HFFc6 (cell line): ENCODE results near the gene ARL4C. TPM values are rescaled to one million over a fixed set of nuclear protein-coding genes. Genes with fewer than 3 reads are reported as not detected.

Experiments used
- DNase-seq: peaks from one replicate; pipeline ENCODE4 v3.0.0-alpha.2; 2018
- H3K27ac Mint-ChIP-seq: 2 replicates; pipeline ENCODE4 v1.8.0; 2020; ENCODE audit warnings: mild to moderate bottlenecking, mixed read lengths
- H3K27me3 Mint-ChIP-seq: 2 replicates; pipeline ENCODE4 v1.8.0; 2021; ENCODE audit warnings: mild to moderate bottlenecking, moderate library complexity, mixed read lengths; ENCODE audit not compliant: insufficient read depth
- H3K36me3 Mint-ChIP-seq: 2 replicates; pipeline ENCODE4 v1.8.0; 2021; ENCODE audit warnings: low read depth, mixed read lengths
- H3K4me1 Mint-ChIP-seq: 2 replicates; pipeline ENCODE4 v1.8.0; 2020; ENCODE audit warnings: low read depth, mixed read lengths
- H3K4me3 Mint-ChIP-seq: 2 replicates; pipeline ENCODE4 v1.8.0; 2020; ENCODE audit warnings: mild to moderate bottlenecking, moderate library complexity, mixed read lengths
- H3K9me3 Mint-ChIP-seq: 2 replicates; pipeline ENCODE4 v1.8.0; 2020; ENCODE audit warnings: mild to moderate bottlenecking, mixed read lengths
- CTCF ChIP-seq: fragments of 200-600 bp; sonication (generic); IDR thresholded peaks from 2 replicates; pipeline ENCODE4 v1.5.0; 2021; ENCODE audit warnings: antibody characterized with exemption, mild to moderate bottlenecking
- total RNA-seq, 6 experiments: library from RNA; stranded (reverse); fragmentation: NEBNext Ultra II Directional; extraction: Animal tissue kit (Norgen Biotek cat#: 25700); gene quantifications; 2 replicates in 1 of 6; 3 replicates in 5 of 6; pipeline ENCODE4 v1.2.3, GENCODE V29; 2021

The ARL4C gene
- total RNA-seq, 6 experiments from 2014 or later: 3.6 to 6.5 (median 6.0) TPM

- Mint-ChIP-seq H3K4me3 (peak overlapping the region; percentile 80; the same call in 1 of the 2 replicates), H3K27ac (peak overlapping the region; percentile 99), H3K9me3 (no peaks in the 10 kb centered on the region), H3K4me1 (peaks cover 56% of the 10 kb centered on the region), H3K36me3 (peaks cover 17% of the 10 kb centered on the region; the same call in 1 of the 2 replicates), H3K27me3 (no peaks in the 10 kb centered on the region; the same call in none of the 2 replicates)
- no peak for TF ChIP-seq CTCF
- no peak for DNase-seq
Measured at GRCh38 chr2:234444242-234444730, 52.6 kb downstream of the ARL4C start.
